ENCODE data around the gene YAP1. TPM values are rescaled to one million over a fixed set of nuclear protein-coding genes. Genes with fewer than 3 reads are reported as not detected.

The YAP1 gene
- polyA plus RNA-seq, 2 of the 4 experiments (the other 2 are of a cell fraction), result 40.4 to 48.0 TPM

GRCh38 chr11:102279641-102280170, 169.5 kb downstream of the YAP1 start:
- ATAC-seq (peak; percentile 68 to 76; a peak in 5 of 6 replicates), DNase-seq (ENCODE audit: low read depth in 1 of 2, low spot score in 1 of 2) (peak in 1 of 2 experiments; percentile 9), FAIRE-seq (no peak)
- ChIA-PET CTCF (interaction anchor here (0.6 to 2.6 kb wide), 12 partner anchors 9 to 420 kb away, joined by 3 to 10 read pairs (median 4); no protein-coding TSS in a partner anchor), POLR2A (no interaction called here)
- Histone ChIP-seq H3K27ac (peak overlapping the region; percentile 23 to 67; a peak in 3 of 6 replicates), H3K4me1 (peaks cover 12% of the 10 kb centered on the region; the same call in 1 of the 3 replicates), H3K4me2 (peak overlapping the region; percentile 71), H3K4me3 (0 out of 3 replicates have a peak overlapping the region, but pooled peaks have one; percentile 15), H3K9me3 (no peaks in the 10 kb centered on the region)
- TF ChIP-seq TFCP2L1 (CRISPR knock-in tag; IDR thresholded peaks at IDR 0.05) (no peak), SREBF2 (IDR thresholded peaks at IDR 0.05) (no peak), HOXA7 (CRISPR knock-in tag; IDR thresholded peaks at IDR 0.05) (no peak), ZC3H11A (IDR thresholded peaks at IDR 0.05) (no peak), NR3C1 (IDR thresholded peaks at IDR 0.05) (no peak), EHMT2 (IDR thresholded peaks at IDR 0.05; ENCODE audit: low read depth) (no peak), JUNB (IDR thresholded peaks at IDR 0.05) (no peak), HOXB13 (CRISPR knock-in tag; IDR thresholded peaks at IDR 0.05; ENCODE audit: low read depth) (no peak), ESRRA (IDR thresholded peaks at IDR 0.05; ENCODE audit: borderline replicate concordance, low read length) (no peak), CBX2 (IDR thresholded peaks at IDR 0.05; ENCODE audit: borderline replicate concordance, low read depth) (no peak), HES2 (IDR thresholded peaks at IDR 0.05) (no peak), MAX (IDR thresholded peaks at IDR 0.05) (peak; percentile 41; the same call in 1 of the 2 replicates), SMC3 (IDR thresholded peaks at IDR 0.05) (0 out of 3 replicates have a peak, but pooled peaks have one; percentile 8), CHD4 (IDR thresholded peaks at IDR 0.05; ENCODE audit: borderline replicate concordance) (no peak), TP53 (CRISPR knock-in tag; IDR thresholded peaks at IDR 0.05) (no peak), RARB (CRISPR knock-in tag; IDR thresholded peaks at IDR 0.05) (no peak), FOSL2 (IDR thresholded peaks at IDR 0.05) (no peak), FOSL2 (CRISPR knock-in tag; IDR thresholded peaks at IDR 0.05) (no peak), MAFK (IDR thresholded peaks at IDR 0.05; ENCODE audit: partially characterized antibody) (no peak)
- 6% methylated on average over 13 of the region's 13 CpGs for WGBS (ENCODE audit: missing lambda C conversion rate)

GRCh38 chr11:102280245-102280833, 170.1 kb downstream of the YAP1 start:
- DNase-seq (ENCODE audit: low read depth in 1 of 2, low spot score in 1 of 2) (no peak), FAIRE-seq (no peak), ATAC-seq (peak; percentile 50 to 62; a peak in 4 of 6 replicates)
- ChIA-PET POLR2A (no interaction called here), CTCF (interaction anchor here (0.6 to 1.6 kb wide), 9 partner anchors 8 to 420 kb away, joined by 3 to 7 read pairs (median 4); no protein-coding TSS in a partner anchor)
- 85% methylated on average over 4 of the region's 4 CpGs for WGBS (ENCODE audit: missing lambda C conversion rate)
- Histone ChIP-seq H3K27ac (no peak overlapping the region; a peak in 1 of 6 replicates), H3K4me2 (peak overlapping the region; percentile 71), H3K4me1 (peaks cover 12% of the 10 kb centered on the region; the same call in 1 of the 3 replicates), H3K4me3 (no peak overlapping the region), H3K9me3 (no peaks in the 10 kb centered on the region)
- TF ChIP-seq PBX3 (IDR thresholded peaks at IDR 0.05), result no peak
- no peak for TF ChIP-seq NPAS2 (CRISPR knock-in tag; IDR thresholded peaks at IDR 0.05; ENCODE audit: borderline replicate concordance)
- no peak for TF ChIP-seq NFE2L2 (conservative IDR thresholded peaks at IDR 0.05; ENCODE audit: low read length)
- no peak for TF ChIP-seq CBX8 (IDR thresholded peaks at IDR 0.05)
- no peak for TF ChIP-seq CHD2 (IDR thresholded peaks at IDR 0.05; ENCODE audit: low read length, partially characterized antibody)
- TF ChIP-seq HDAC2 (IDR thresholded peaks at IDR 0.05), result no peak
- no peak for TF ChIP-seq CBX2 (IDR thresholded peaks at IDR 0.05; ENCODE audit: borderline replicate concordance, low read depth)
- TF ChIP-seq FOSL2 (IDR thresholded peaks at IDR 0.05), result no peak
- no peak for TF ChIP-seq FOSL2 (CRISPR knock-in tag; IDR thresholded peaks at IDR 0.05)
- no peak for TF ChIP-seq HOXB13 (CRISPR knock-in tag; IDR thresholded peaks at IDR 0.05; ENCODE audit: low read depth)
- TF ChIP-seq ZNF302 (CRISPR knock-in tag; IDR thresholded peaks at IDR 0.05), result no peak
- TF ChIP-seq BHLHE40 (IDR thresholded peaks at IDR 0.05; ENCODE audit: low read depth, low read length), result no peak
- no peak for TF ChIP-seq RNF2 (IDR thresholded peaks at IDR 0.05; ENCODE audit: borderline replicate concordance, low read depth)
- TF ChIP-seq MYC (IDR thresholded peaks at IDR 0.05; ENCODE audit: borderline replicate concordance, low read length), result no peak
- no peak for TF ChIP-seq POLR2A (IDR thresholded peaks at IDR 0.05; ENCODE audit: low read length)

Other genes starting within 250 kb of the YAP1 start
- 6.9 and 8.7 TPM in 2 replicates for gene CEP126, start 195.4 kb upstream of the YAP1 start, polyA plus RNA-seq (2011; rRNA removed)
- gene CEP126, start 195.4 kb upstream of the YAP1 start, polyA plus RNA-seq (2017; fragmentation: RNase III; extraction: RNeasy Plus Mini Kit Qiagen cat#74134 plus additional on column Dnase treatment), result 2.0 to 2.6 TPM (median 2.6 TPM) in 3 replicates
- not detected in 2 replicates for gene ANGPTL5, start 193.9 kb upstream of the YAP1 start, polyA plus RNA-seq (2011; rRNA removed)
- gene ANGPTL5, start 193.9 kb upstream of the YAP1 start, polyA plus RNA-seq (2017; fragmentation: RNase III; extraction: RNeasy Plus Mini Kit Qiagen cat#74134 plus additional on column Dnase treatment), result not detected in 3 replicates
- gene CFAP300, start 63.0 kb upstream of the YAP1 start, polyA plus RNA-seq (2011; rRNA removed), result 12.6 and 17.1 TPM in 2 replicates
- gene CFAP300, start 63.0 kb upstream of the YAP1 start, polyA plus RNA-seq (2017; fragmentation: RNase III; extraction: RNeasy Plus Mini Kit Qiagen cat#74134 plus additional on column Dnase treatment), result 6.1 to 8.2 TPM (median 7.6 TPM) in 3 replicates
- gene BIRC3, start 207.0 kb downstream of the YAP1 start, polyA plus RNA-seq (2011; rRNA removed), result 13.8 and 17.5 TPM in 2 replicates
- gene BIRC3, start 207.0 kb downstream of the YAP1 start, polyA plus RNA-seq (2017; fragmentation: RNase III; extraction: RNeasy Plus Mini Kit Qiagen cat#74134 plus additional on column Dnase treatment), result 10.6 to 27.4 TPM (median 11.3 TPM) in 3 replicates
- gene BIRC2, start 236.8 kb downstream of the YAP1 start, polyA plus RNA-seq (2011; rRNA removed), result 60.4 and 70.9 TPM in 2 replicates
- 22.0 to 26.8 TPM (median 24.2 TPM) in 3 replicates for gene BIRC2, start 236.8 kb downstream of the YAP1 start, polyA plus RNA-seq (2017; fragmentation: RNase III; extraction: RNeasy Plus Mini Kit Qiagen cat#74134 plus additional on column Dnase treatment)